GM12892 (cell line): ENCODE results near the gene PER1.

ENCODE experiments used
- POLR2AphosphoS5 ChIP-seq: IDR thresholded peaks from 2 replicates; pipeline ENCODE4 v1.6.1; 2011; ENCODE audit warnings: low read depth, low read length, control low read depth
- TAF1 ChIP-seq: IDR thresholded peaks from 2 replicates; pipeline ENCODE4 v1.6.1; 2011; ENCODE audit warnings: low read depth, mild to moderate bottlenecking, control low read depth, low read length, borderline replicate concordance

GRCh38 chr17:8175795-8176196 lies 23.6 kb upstream of the PER1 start:
- no peak for TF ChIP-seq POLR2AphosphoS5
- no peak for TF ChIP-seq TAF1
